ENCODE data around the gene SPTBN1.

SPTBN1 gene

GRCh38 chr2:54531558-54531957 is 75.4 kb downstream of the SPTBN1 start:
- no peak for DNase-seq

GRCh38 chr2:54534221-54534620 is 78.1 kb downstream of the SPTBN1 start:
- no peak for DNase-seq

GRCh38 chr2:54534625-54535024 is 78.5 kb downstream of the SPTBN1 start:
- DNase-seq: no peak

- DNase-seq: no peak
These were observed 79.6 kb downstream of the SPTBN1 start for GRCh38 chr2:54535599-54536195.

GRCh38 chr2:54536720-54537119 is 80.6 kb downstream of the SPTBN1 start:
- no peak for DNase-seq

GRCh38 chr2:54538537-54538936 is 82.4 kb downstream of the SPTBN1 start:
- no peak for DNase-seq

GRCh38 chr2:54539683-54540082 is 83.6 kb downstream of the SPTBN1 start:
- DNase-seq: no peak

GRCh38 chr2:54540194-54540593 is 84.1 kb downstream of the SPTBN1 start:
- DNase-seq: no peak

- no peak for DNase-seq
These were observed 85.9 kb downstream of the SPTBN1 start for GRCh38 chr2:54541995-54542394.

GRCh38 chr2:54543733-54544396 is 87.7 kb downstream of the SPTBN1 start:
- DNase-seq: no peak

GRCh38 chr2:54545702-54546450 is 89.7 kb downstream of the SPTBN1 start:
- no peak for DNase-seq

- DNase-seq: no peak
These were observed 90.4 kb downstream of the SPTBN1 start for GRCh38 chr2:54546518-54546917.

GRCh38 chr2:54546923-54547720 is 91.0 kb downstream of the SPTBN1 start:
- no peak for DNase-seq

- DNase-seq: no peak
These were observed 93.3 kb downstream of the SPTBN1 start for GRCh38 chr2:54549430-54549829.

- no peak for DNase-seq
These were observed 93.9 kb downstream of the SPTBN1 start for GRCh38 chr2:54549917-54550518.

GRCh38 chr2:54550547-54550946 is 94.4 kb downstream of the SPTBN1 start:
- no peak for DNase-seq

GRCh38 chr2:54551123-54551756 is 95.1 kb downstream of the SPTBN1 start:
- DNase-seq: no peak

- no peak for DNase-seq
These were observed 96.9 kb downstream of the SPTBN1 start for GRCh38 chr2:54553075-54553474.

GRCh38 chr2:54553775-54554174 is 97.6 kb downstream of the SPTBN1 start:
- DNase-seq: no peak

- DNase-seq: no peak
These were observed 99.3 kb downstream of the SPTBN1 start for GRCh38 chr2:54555318-54555837.

GRCh38 chr2:54556621-54557121 is 100.5 kb downstream of the SPTBN1 start:
- no peak for DNase-seq

GRCh38 chr2:54557211-54557600 is 101.1 kb downstream of the SPTBN1 start:
- DNase-seq: no peak

All from activated CD4-positive, alpha-beta T cell treated with anti-CD3 and anti-CD28 coated beads, Interleukin-2, amount 50 U/mL, for 1 hour (primary cell).